ENCODE measurements around the gene MOB2. TPM values are rescaled to one million over a fixed set of nuclear protein-coding genes. Genes with fewer than 3 reads are reported as not detected.

Gene MOB2
- total and polyA plus RNA-seq, 11 donors = 27.4 to 61.1 (median 44.7) TPM

DNA sequence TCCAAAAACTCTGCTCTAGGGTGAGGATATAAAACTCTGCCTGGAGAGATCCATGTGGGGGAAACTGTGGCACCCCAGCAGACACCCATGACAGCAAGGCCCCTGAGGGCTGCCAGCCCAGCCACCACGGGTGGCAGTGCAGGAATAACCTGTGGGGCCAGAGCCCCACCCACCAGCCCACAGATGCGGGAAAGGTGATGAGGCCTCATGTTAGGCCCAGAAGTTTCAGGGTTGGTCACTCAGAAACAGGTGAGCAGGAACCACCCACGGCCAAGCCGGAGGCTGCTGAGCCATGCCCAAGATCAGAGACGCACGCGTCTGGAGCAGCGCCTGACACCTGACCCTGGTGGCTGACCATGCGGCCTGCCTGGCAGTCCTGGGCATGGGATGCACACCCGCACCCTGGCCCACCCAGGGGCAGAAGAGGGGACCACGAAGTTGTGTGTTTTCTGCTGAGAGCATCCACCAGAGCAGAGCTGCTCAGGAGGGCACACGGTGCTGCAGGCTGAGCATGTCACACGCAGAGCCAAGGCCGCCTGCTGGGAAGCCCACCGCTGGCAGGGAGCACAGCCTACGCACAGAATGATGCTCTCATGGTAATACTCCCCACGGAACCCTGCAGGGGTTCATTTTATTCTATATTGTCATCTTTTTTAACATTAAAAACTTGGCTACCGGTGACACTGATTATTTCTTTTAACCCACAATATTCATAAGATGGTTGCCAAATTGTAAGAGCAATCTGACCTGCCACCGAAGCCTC lies 44.3 kb upstream of the MOB2 start:
- DNase-seq (peak in 1 of 5 donors; percentile 19), ATAC-seq (no peak)
- H3K4me3 ChIP-seq = no peak overlapping the region
- TF ChIP-seq, protein P1, sequence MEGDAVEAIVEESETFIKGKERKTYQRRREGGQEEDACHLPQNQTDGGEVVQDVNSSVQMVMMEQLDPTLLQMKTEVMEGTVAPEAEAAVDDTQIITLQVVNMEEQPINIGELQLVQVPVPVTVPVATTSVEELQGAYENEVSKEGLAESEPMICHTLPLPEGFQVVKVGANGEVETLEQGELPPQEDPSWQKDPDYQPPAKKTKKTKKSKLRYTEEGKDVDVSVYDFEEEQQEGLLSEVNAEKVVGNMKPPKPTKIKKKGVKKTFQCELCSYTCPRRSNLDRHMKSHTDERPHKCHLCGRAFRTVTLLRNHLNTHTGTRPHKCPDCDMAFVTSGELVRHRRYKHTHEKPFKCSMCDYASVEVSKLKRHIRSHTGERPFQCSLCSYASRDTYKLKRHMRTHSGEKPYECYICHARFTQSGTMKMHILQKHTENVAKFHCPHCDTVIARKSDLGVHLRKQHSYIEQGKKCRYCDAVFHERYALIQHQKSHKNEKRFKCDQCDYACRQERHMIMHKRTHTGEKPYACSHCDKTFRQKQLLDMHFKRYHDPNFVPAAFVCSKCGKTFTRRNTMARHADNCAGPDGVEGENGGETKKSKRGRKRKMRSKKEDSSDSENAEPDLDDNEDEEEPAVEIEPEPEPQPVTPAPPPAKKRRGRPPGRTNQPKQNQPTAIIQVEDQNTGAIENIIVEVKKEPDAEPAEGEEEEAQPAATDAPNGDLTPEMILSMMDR (IDR thresholded peaks at IDR 0.05) = no peak
- TF ChIP-seq POLR2A (IDR thresholded peaks at IDR 0.05) = no peak
- no peaks in the 10 kb centered on the region for H3K9me3 ChIP-seq
- H3K36me3 ChIP-seq = peaks cover 0 to 28% (median 5%) of the 10 kb centered on the region in 9 donors
- peaks cover 21 to 98% (median 77%) of the 10 kb centered on the region in 12 donors for H3K4me1 ChIP-seq
- WGBS, 4 donors = 77 to 87% (median 81%) methylated on average over 16 to 19 of the region's 19 CpGs
- intact Hi-C loops (cut with DNase I) = no loop called here
- peak overlapping the region in 10 of 12 donors; percentile 62 to 87 (median 80) for H3K27ac ChIP-seq
- H3K27me3 ChIP-seq = no peaks in the 10 kb centered on the region

DNA sequence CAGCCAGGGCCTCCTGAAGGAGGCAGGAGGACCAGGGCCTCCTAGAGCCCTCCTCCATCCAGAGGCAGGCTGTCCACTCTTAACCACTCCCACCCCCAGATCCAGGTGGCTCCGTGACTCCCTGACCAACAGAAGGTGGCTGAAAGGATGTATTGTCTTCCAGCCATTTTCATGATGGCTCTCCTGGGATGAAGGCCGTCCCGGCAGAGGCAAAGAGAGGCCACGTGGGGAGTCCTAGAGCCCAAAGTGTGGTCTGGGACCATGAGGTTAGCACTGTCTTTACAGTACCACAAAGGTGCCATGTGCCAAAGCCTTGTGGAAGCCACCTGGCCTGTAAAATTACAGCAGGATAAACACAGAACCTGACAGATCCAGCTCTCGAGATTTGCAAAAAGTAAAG lies 43.2 kb upstream of the MOB2 start:
- Histone ChIP-seq H3K4me3 (no peak overlapping the region), H3K9me3 (no peaks in the 10 kb centered on the region), H3K36me3 (peaks cover 0 to 21% (median 0%) of the 10 kb centered on the region in 9 donors), H3K27ac (peak overlapping the region in 1 of 12 donors; percentile 13), H3K27me3 (no peaks in the 10 kb centered on the region), H3K4me1 (peaks cover 21 to 98% (median 69%) of the 10 kb centered on the region in 12 donors)
- ATAC-seq (no peak), DNase-seq (peak in 1 of 5 donors; percentile 4)
- intact Hi-C loops (cut with DNase I) = no loop called here
- TF ChIP-seq POLR2A (IDR thresholded peaks at IDR 0.05) = no peak
- TF ChIP-seq, protein P1 (IDR thresholded peaks at IDR 0.05) = no peak
- 62 to 77% (median 64%) methylated on average over 5 of the region's 5 CpGs for WGBS, 4 donors

DNA sequence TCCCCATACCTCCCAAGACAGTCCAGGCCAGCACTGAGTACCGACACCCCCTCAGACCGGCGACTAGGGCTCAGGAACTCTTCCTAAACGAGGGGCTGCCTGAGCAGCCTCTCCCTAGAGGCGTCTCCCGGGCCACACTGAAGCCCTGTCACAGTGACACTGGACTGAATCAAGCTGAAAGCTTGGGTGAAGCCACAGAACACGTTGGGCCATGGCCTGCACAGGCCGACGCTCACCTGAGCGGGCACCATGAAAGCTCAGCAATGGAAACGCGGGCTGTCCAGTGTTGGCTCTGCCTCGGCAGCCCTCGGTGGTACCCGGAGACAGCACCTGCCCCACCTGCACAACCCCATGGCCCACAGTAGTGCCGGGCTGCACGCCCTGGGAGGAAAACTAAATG lies 42.7 kb upstream of the MOB2 start:
- ATAC-seq (no peak), DNase-seq (no peak)
- intact Hi-C loops (cut with DNase I) = no loop called here
- no peak overlapping the region for H3K4me3 ChIP-seq
- no peak overlapping the region for H3K27ac ChIP-seq
- 87 to 90% (median 89%) methylated on average over 14 to 17 of the region's 17 CpGs for WGBS, 4 donors
- H3K27me3 ChIP-seq = no peaks in the 10 kb centered on the region
- peaks cover 18 to 95% (median 64%) of the 10 kb centered on the region in 12 donors for H3K4me1 ChIP-seq
- TF ChIP-seq, protein P1 (IDR thresholded peaks at IDR 0.05) = no peak
- TF ChIP-seq POLR2A (IDR thresholded peaks at IDR 0.05) = no peak
- no peaks in the 10 kb centered on the region for H3K9me3 ChIP-seq
- H3K36me3 ChIP-seq = peaks cover 0 to 17% (median 0%) of the 10 kb centered on the region in 9 donors

DNA sequence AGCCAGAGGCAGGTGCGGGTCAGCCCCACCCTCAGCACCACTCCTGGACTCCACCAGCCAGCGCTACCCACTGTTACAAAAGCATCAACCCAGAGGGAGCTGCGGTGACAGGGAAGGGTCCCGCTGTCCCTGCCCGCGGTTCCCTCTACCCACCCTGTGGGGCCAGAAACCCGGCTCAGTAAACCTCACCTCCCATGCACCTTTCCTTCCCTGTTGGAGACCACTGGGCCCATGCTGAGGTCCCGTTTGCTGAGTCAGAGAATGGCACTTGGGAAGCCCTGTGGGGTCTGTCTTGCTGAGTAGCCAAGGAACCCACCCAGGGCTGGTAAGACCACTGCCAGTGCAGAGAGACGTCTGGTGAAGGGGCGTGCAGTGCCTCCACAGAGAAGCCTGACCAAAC lies 42.1 kb upstream of the MOB2 start:
- intact Hi-C loops (cut with DNase I) = no loop called here
- Histone ChIP-seq H3K27me3 (no peaks in the 10 kb centered on the region), H3K9me3 (no peaks in the 10 kb centered on the region), H3K4me3 (no peak overlapping the region), H3K27ac (no peak overlapping the region), H3K36me3 (peaks cover 0 to 17% (median 0%) of the 10 kb centered on the region in 9 donors), H3K4me1 (peaks cover 17 to 93% (median 61%) of the 10 kb centered on the region in 12 donors)
- WGBS, 4 donors = 90 to 94% (median 91%) methylated on average over 4 to 10 of the region's 10 CpGs
- no peak for DNase-seq
- TF ChIP-seq, protein P1 (IDR thresholded peaks at IDR 0.05) = no peak
- no peak for TF ChIP-seq POLR2A (IDR thresholded peaks at IDR 0.05)
- ATAC-seq = no peak
